HEK293 (cell line): ENCODE measurements around the gene FZR1.
A peak's percentile ranks its signal among the peaks of the same experiment; 100 is the strongest.

ENCODE experiments used
- CTCF ChIA-PET: fragments of 350-600 bp; formaldehyde crosslinking; extraction: SDS; loops from one replicate; lab custom pipeline; 2021; ENCODE audit warnings: antibody characterized with exemption; lab: Yijun Ruan, JAX
- POLR2A ChIA-PET: fragments of 300-600 bp; formaldehyde crosslinking; extraction: SDS; loops from one replicate; lab custom pipeline; 2020; ENCODE audit warnings: antibody characterized with exemption, inconsistent platforms; lab: Yijun Ruan, JAX
- H3K27ac ChIP-seq: fragments of 200-500 bp; sonication (Bioruptor generic); 2 replicates; pipeline ENCODE4 v1.5.1; 2014; ENCODE audit warnings: low read depth, low read length, control low read depth, inconsistent platforms; ENCODE audit errors: extremely low read depth
- H3K36me3 ChIP-seq, 2 experiments: fragments of 200-500 bp in 1 of 2; sonication (Bioruptor generic) in 1 of 2; 1 replicate in 1 of 2; 2 replicates in 1 of 2; pipeline ENCODE4 v1.5.1; 2014 to 2017; ENCODE audit warnings: inconsistent platforms in 2 of 2, low read length in 2 of 2; ENCODE audit not compliant: control insufficient read depth in 2 of 2, insufficient read depth in 1 of 2
- H3K4me1 ChIP-seq: fragments of 200-500 bp; sonication (Bioruptor generic); 2 replicates; pipeline ENCODE4 v1.5.1; 2014; ENCODE audit warnings: mild to moderate bottlenecking, low read length, inconsistent platforms; ENCODE audit not compliant: control insufficient read depth, insufficient read depth
- H3K4me3 ChIP-seq: 2 replicates; pipeline ENCODE4 v1.5.1; 2011; ENCODE audit warnings: low read depth, mild to moderate bottlenecking, control low read depth, low read length, moderate library complexity
- H3K9me3 ChIP-seq: fragments of 200-500 bp; sonication (Bioruptor generic); 2 replicates; pipeline ENCODE4 v1.5.1; 2014; ENCODE audit warnings: low read depth, low read length, inconsistent platforms; ENCODE audit not compliant: control insufficient read depth, insufficient read depth
- CTCF ChIP-seq: fragments of 450-650 bp; formaldehyde crosslinking; IDR thresholded peaks from 2 replicates; pipeline ENCODE4 v1.5.1; 2016; ENCODE audit warnings: missing biosample characterization, missing genetic modification characterization
- ZFHX2 ChIP-seq: fragments of 450-650 bp; formaldehyde crosslinking; conservative IDR thresholded peaks from 2 replicates; pipeline ENCODE4 v1.5.1; 2016; ENCODE audit warnings: missing biosample characterization, missing genetic modification characterization
- ZNF600 ChIP-seq: fragments of 450-650 bp; formaldehyde crosslinking; IDR thresholded peaks from 2 replicates; pipeline ENCODE4 v1.5.1; 2016; ENCODE audit warnings: missing biosample characterization, missing genetic modification characterization
- ZNF658 ChIP-seq: fragments of 450-650 bp; formaldehyde crosslinking; IDR thresholded peaks from 2 replicates; pipeline ENCODE4; 2016; ENCODE audit warnings: missing biosample characterization, missing genetic modification characterization
- ZSCAN16 ChIP-seq: fragments of 450-650 bp; formaldehyde crosslinking; IDR thresholded peaks from 2 replicates; pipeline ENCODE4 v1.5.1; 2016; ENCODE audit warnings: missing biosample characterization, missing genetic modification characterization
- TF ChIP-seq, protein P1 (sequence below): fragments of 450-650 bp; formaldehyde crosslinking; IDR thresholded peaks from 2 replicates; pipeline ENCODE4 v1.5.1; 2016; ENCODE audit warnings: missing biosample characterization, missing genetic modification characterization
- TF ChIP-seq, protein P2 (sequence below): sonication (generic); formaldehyde crosslinking; IDR thresholded peaks from 2 replicates; pipeline ENCODE4 v1.8.1; 2022; ENCODE audit warnings: mild to moderate bottlenecking, moderate library complexity, missing genetic modification reagents

FZR1 gene

DNA sequence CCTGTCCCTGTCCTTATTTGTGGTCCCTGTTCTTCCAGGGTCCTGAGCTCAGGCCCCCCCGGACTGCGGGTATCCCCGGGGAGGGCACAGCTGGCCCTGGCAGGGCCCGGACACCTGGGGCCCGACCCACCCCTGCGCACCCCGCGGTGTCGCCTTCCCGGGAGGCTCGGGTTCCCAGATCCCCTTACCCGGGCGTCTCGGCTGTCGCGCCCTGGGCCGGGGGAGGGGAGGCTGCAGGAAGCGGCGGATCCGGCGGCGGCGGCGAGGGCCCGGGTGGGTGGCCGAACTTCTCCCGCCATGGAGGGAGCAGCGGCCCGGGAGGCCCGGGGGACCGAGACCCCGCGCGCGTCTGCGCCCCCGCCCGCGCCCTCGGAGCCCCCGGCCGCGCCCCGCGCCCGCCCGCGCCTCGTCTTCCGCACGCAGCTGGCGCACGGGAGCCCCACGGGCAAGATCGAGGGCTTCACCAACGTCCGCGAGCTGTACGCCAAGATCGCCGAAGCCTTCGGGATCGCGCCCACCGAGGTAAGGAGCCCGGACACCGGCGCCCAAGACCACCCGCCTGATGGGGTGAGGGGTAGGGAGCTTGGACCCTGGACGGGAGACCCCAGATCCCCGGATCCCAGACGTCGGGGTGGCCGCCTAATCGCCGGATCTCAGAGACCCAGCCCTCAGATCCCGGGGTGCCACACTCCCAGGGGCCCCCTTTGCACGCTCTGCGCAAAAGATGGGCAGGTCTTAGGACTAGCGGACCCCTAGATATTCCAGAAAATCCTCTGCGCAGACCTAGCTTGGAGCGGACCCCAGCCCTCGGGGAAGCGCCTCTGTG, 79.4 kb downstream of the FZR1 start, which contains the start of gene GIPC3 (continued):
- TF ChIP-seq ZNF658 (tag by site-specific recombination) = no peak

GRCh38 chr19:3586127-3586626, 80.1 kb downstream of the FZR1 start:
- Histone ChIP-seq H3K4me3 (no peak overlapping the region), H3K4me1 (no peaks in the 10 kb centered on the region), H3K9me3 (no peaks in the 10 kb centered on the region), H3K27ac (no peak overlapping the region)
- CTCF ChIA-PET = interaction anchor here (0.7 to 1.8 kb wide), 8 partner anchors 10 to 200 kb away, joined by 3 to 6 read pairs (median 3); partner anchors contain the start of gene HMG20B
- TF ChIP-seq CTCF (tag by site-specific recombination) = peak; percentile 31; the same call in 1 of the 2 replicates
- no peak for TF ChIP-seq ZSCAN16 (tag by site-specific recombination)
- TF ChIP-seq, protein P1, sequence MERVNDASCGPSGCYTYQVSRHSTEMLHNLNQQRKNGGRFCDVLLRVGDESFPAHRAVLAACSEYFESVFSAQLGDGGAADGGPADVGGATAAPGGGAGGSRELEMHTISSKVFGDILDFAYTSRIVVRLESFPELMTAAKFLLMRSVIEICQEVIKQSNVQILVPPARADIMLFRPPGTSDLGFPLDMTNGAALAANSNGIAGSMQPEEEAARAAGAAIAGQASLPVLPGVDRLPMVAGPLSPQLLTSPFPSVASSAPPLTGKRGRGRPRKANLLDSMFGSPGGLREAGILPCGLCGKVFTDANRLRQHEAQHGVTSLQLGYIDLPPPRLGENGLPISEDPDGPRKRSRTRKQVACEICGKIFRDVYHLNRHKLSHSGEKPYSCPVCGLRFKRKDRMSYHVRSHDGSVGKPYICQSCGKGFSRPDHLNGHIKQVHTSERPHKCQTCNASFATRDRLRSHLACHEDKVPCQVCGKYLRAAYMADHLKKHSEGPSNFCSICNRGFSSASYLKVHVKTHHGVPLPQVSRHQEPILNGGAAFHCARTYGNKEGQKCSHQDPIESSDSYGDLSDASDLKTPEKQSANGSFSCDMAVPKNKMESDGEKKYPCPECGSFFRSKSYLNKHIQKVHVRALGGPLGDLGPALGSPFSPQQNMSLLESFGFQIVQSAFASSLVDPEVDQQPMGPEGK (tag by site-specific recombination) = peak; percentile 34; the same call in 1 of the 2 replicates
- TF ChIP-seq, all 188 proteins: peak for 2
- H3K36me3 ChIP-seq = no peaks in the 10 kb centered on the region
- POLR2A ChIA-PET = interaction anchor here (2.2 kb wide), 1 partner anchor 12 kb away, joined by 13 read pairs; no protein-coding TSS in a partner anchor

- no peak overlapping the region for H3K27ac ChIP-seq
- POLR2A ChIA-PET = interaction anchor here (0.9 kb wide), 1 partner anchor 250 kb away, joined by 3 read pairs; no protein-coding TSS in a partner anchor
- CTCF ChIA-PET = interaction anchor here (0.8 to 1.8 kb wide), 4 partner anchors 11 to 85 kb away, joined by 3 to 6 read pairs (median 4); partner anchors contain the start of gene HMG20B
- H3K4me1 ChIP-seq = no peaks in the 10 kb centered on the region
- H3K9me3 ChIP-seq = no peaks in the 10 kb centered on the region
- TF ChIP-seq, protein P2, sequence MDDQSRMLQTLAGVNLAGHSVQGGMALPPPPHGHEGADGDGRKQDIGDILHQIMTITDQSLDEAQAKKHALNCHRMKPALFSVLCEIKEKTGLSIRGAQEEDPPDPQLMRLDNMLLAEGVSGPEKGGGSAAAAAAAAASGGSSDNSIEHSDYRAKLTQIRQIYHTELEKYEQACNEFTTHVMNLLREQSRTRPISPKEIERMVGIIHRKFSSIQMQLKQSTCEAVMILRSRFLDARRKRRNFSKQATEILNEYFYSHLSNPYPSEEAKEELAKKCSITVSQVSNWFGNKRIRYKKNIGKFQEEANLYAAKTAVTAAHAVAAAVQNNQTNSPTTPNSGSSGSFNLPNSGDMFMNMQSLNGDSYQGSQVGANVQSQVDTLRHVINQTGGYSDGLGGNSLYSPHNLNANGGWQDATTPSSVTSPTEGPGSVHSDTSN (CRISPR knock-in tag) = no peak
- TF ChIP-seq ZNF600 (tag by site-specific recombination) (peak; percentile 36), ZFHX2 (tag by site-specific recombination) (peak; percentile 30; the same call in 1 of the 2 replicates)
- no peaks in the 10 kb centered on the region for H3K36me3 ChIP-seq
- no peak overlapping the region for H3K4me3 ChIP-seq
These were observed 80.7 kb downstream of the FZR1 start for GRCh38 chr19:3586707-3587346.
